ENCODE measurements around the gene C22orf23.

DNA sequence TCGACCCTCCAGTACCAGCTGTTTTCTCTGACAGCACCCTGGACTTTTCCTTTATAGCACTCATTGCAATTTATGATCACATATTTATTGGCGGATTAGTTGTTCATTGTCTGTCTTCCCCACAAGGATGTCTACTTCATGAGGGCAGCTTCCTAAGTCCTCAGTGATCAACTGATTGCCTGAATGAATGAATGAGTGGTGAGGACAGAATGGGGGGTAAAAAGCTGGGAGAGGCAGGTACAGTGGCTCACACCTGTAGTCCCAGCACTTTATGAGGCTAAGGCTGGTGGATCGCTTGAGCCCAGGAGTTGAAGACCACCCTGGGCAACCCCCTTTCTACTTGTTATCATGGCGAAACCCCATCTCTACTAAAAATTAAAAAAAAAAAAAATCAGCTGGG lies 42.1 kb upstream of the C22orf23 start:
- TF ChIP-seq POLR2A (IDR thresholded peaks at IDR 0.05) (no peak), POLR2AphosphoS5 (IDR thresholded peaks at IDR 0.05) (no peak), EP300 (IDR thresholded peaks at IDR 0.05) (no peak)
- TF ChIP-seq, protein P1, sequence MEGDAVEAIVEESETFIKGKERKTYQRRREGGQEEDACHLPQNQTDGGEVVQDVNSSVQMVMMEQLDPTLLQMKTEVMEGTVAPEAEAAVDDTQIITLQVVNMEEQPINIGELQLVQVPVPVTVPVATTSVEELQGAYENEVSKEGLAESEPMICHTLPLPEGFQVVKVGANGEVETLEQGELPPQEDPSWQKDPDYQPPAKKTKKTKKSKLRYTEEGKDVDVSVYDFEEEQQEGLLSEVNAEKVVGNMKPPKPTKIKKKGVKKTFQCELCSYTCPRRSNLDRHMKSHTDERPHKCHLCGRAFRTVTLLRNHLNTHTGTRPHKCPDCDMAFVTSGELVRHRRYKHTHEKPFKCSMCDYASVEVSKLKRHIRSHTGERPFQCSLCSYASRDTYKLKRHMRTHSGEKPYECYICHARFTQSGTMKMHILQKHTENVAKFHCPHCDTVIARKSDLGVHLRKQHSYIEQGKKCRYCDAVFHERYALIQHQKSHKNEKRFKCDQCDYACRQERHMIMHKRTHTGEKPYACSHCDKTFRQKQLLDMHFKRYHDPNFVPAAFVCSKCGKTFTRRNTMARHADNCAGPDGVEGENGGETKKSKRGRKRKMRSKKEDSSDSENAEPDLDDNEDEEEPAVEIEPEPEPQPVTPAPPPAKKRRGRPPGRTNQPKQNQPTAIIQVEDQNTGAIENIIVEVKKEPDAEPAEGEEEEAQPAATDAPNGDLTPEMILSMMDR (IDR thresholded peaks at IDR 0.05), result no peak
